Measurements from ENCODE around the gene RNF25. TPM values are rescaled to one million over a fixed set of nuclear protein-coding genes. Genes with fewer than 3 reads are reported as not detected.

The RNF25 gene
- total and polyA plus RNA-seq, 8 donors = 3.6 to 26.8 (median 7.0) TPM; not detected in 1

DNA sequence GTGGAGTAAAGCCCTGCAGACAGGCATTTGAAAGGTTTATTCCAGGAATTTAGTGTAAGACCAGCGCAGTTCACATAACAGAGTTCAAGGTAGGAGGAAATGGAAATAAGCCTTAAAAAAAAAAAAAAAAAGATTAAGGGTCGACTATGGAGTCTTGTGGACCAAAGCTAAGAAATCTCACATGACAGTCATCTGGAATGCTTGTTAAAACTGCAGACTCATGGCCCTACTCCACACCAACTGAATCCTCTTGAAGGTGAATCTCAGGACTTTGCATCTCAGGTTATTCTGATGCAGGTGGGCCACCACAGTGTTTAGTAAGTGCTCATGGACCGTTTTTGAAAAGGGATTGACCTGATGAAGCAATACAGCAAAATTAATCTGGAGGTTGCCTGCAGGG is 47.7 kb upstream of the RNF25 start:
- Histone ChIP-seq H3K27ac (no peak overlapping the region), H3K27me3 (no peaks in the 10 kb centered on the region), H3K9me3 (no peaks in the 10 kb centered on the region), H3K4me3 (no peak overlapping the region), H3K4me1 (peaks cover 11 to 71% (median 33%) of the 10 kb centered on the region in 4 donors), H3K36me3 (peaks cover 0 to 17% (median 11%) of the 10 kb centered on the region in 4 donors)
- intact Hi-C loops (cut with DNase I; ENCODE audit: low total_unique reads) = no loop called here
- no peak for DNase-seq
- WGBS, 5 donors = 65 to 69% (median 67%) methylated on average over 3 of the region's 3 CpGs
- no peak for TF ChIP-seq POLR2A (IDR thresholded peaks at IDR 0.05)
- TF ChIP-seq, protein P1, sequence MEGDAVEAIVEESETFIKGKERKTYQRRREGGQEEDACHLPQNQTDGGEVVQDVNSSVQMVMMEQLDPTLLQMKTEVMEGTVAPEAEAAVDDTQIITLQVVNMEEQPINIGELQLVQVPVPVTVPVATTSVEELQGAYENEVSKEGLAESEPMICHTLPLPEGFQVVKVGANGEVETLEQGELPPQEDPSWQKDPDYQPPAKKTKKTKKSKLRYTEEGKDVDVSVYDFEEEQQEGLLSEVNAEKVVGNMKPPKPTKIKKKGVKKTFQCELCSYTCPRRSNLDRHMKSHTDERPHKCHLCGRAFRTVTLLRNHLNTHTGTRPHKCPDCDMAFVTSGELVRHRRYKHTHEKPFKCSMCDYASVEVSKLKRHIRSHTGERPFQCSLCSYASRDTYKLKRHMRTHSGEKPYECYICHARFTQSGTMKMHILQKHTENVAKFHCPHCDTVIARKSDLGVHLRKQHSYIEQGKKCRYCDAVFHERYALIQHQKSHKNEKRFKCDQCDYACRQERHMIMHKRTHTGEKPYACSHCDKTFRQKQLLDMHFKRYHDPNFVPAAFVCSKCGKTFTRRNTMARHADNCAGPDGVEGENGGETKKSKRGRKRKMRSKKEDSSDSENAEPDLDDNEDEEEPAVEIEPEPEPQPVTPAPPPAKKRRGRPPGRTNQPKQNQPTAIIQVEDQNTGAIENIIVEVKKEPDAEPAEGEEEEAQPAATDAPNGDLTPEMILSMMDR (IDR thresholded peaks at IDR 0.05) = no peak
- no peak for TF ChIP-seq EP300 (IDR thresholded peaks at IDR 0.05)
- TF ChIP-seq POLR2AphosphoS5 (IDR thresholded peaks at IDR 0.05) = no peak

DNA sequence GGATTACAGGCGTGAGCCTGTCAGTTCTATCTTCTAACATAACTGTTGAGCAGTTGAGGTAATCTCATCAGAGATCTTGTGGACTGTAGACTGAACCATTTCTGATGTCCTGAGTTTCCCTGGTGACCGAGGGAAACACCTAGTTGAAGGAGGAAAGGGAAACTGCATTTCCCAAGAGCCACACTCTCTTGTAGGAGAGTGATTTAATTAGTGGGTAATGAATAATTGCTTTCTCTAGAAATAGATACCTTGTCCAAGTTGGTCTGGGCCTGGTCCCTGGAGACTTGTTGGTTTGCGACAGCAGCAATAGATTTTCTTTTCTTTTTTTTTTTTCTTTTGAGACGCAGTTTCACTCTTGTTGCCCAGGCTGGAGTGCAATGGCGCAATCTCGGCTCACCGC is 46.3 kb upstream of the RNF25 start:
- TF ChIP-seq, protein P1 (IDR thresholded peaks at IDR 0.05) = no peak
- no peak for TF ChIP-seq POLR2AphosphoS5 (IDR thresholded peaks at IDR 0.05)
- no peak for TF ChIP-seq POLR2A (IDR thresholded peaks at IDR 0.05)

DNA sequence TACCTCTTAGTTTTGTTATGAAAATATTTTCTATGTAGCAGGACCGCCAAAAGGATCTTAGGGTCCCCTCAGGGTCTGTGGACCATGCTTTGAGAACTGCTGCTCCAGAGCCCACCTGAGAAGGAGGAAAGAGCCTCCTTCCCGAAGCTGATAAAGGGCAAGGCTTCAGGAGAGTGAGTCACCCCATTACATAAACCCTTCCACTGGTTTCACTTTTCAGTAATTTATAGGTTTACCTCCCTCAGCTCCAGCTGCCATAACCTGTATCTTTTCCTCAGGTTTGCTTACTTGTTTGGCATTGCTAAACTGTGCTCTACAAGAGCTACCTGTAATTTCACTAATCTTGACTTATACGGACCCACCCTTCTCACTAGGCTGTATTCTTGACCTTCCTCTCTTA is 45.5 kb upstream of the RNF25 start:
- TF ChIP-seq, protein P1 (IDR thresholded peaks at IDR 0.05) = no peak
- TF ChIP-seq POLR2AphosphoS5 (IDR thresholded peaks at IDR 0.05) = peak in 2 of 3 donors; percentile 14 to 31
- peaks cover under 1 to 72% (median 32%) of the 10 kb centered on the region in 4 donors for H3K4me1 ChIP-seq
- peak overlapping the region in 4 of 5 donors; percentile 4 to 78 (median 44) for H3K27ac ChIP-seq
- intact Hi-C loops (cut with DNase I; ENCODE audit: low total_unique reads) = no loop called here
- no peak overlapping the region for H3K4me3 ChIP-seq
- H3K9me3 ChIP-seq = no peaks in the 10 kb centered on the region
- peaks cover 0 to 17% (median 11%) of the 10 kb centered on the region in 4 donors for H3K36me3 ChIP-seq
- no peaks in the 10 kb centered on the region for H3K27me3 ChIP-seq
- whole genome bisulfite sequencing, 5 donors = 50 to 71% (median 54%) methylated on average over 3 of the region's 3 CpGs
- DNase-seq = peak in 1 of 2 donors; percentile 74

More for the DNA sequence above, 46.3 kb upstream of the RNF25 start:
- peaks cover 8 to 76% (median 37%) of the 10 kb centered on the region in 4 donors for H3K4me1 ChIP-seq
- no peaks in the 10 kb centered on the region for H3K9me3 ChIP-seq
- H3K27ac ChIP-seq = peak overlapping the region in 3 of 5 donors; percentile 46 to 78 (median 69)
- WGBS, 5 donors = 92 to 98% (median 92%) methylated on average over 7 of the region's 7 CpGs
- no peaks in the 10 kb centered on the region for H3K27me3 ChIP-seq
- no peak overlapping the region for H3K4me3 ChIP-seq
- intact Hi-C loops (cut with DNase I; ENCODE audit: low total_unique reads) = no loop called here
- no peak for DNase-seq
- peaks cover 0 to 17% (median 11%) of the 10 kb centered on the region in 4 donors for H3K36me3 ChIP-seq

DNA sequence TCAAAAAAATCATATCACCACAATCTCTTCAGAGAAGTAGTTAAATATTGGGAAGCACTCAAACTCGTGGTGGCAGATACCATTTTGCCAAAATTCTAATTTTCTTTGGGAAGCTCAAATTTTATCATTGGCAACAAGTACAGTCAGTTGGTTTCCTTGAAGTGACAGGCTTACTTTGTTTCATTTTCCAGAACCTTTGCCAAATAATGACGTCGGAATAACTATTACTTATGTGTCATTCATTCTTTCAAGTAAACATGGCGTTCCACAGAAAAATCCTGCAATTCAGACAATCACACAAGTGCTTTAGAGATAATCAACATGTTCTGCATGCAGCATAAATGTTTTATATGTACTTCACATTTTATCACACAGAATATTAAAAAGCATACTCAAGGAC is 44.3 kb upstream of the RNF25 start:
- intact Hi-C loops (cut with DNase I; ENCODE audit: low total_unique reads) = no loop called here
- H3K4me3 ChIP-seq = no peak overlapping the region
- H3K27ac ChIP-seq = no peak overlapping the region

More for the DNA sequence above, 44.3 kb upstream of the RNF25 start:
- no peak for DNase-seq
- no peak for TF ChIP-seq EP300 (IDR thresholded peaks at IDR 0.05)
- TF ChIP-seq, protein P1 (IDR thresholded peaks at IDR 0.05) = no peak
- TF ChIP-seq POLR2A (IDR thresholded peaks at IDR 0.05) = no peak
- no peak for TF ChIP-seq POLR2AphosphoS5 (IDR thresholded peaks at IDR 0.05)
- Histone ChIP-seq H3K4me1 (peaks cover 10 to 69% (median 31%) of the 10 kb centered on the region in 4 donors), H3K9me3 (no peaks in the 10 kb centered on the region), H3K36me3 (peaks cover 0 to 17% (median 11%) of the 10 kb centered on the region in 4 donors), H3K27me3 (no peaks in the 10 kb centered on the region)
- 62 to 67% (median 64%) methylated on average over 4 of the region's 4 CpGs for WGBS, 5 donors

All from stomach (tissue), 9 donors.